Caco-2 (cell line): Measurements from ENCODE around the gene DYRK1B. TPM values are rescaled to one million over a fixed set of nuclear protein-coding genes. Genes with fewer than 3 reads are reported as not detected.

Source experiments
- BruUV-seq: library from RNA; stranded (reverse); fragments of 400-500 nt; replicated peaks from 2 replicates; lab custom pipeline; 2021; lab: Mats Ljungman, UMichigan
- CTCF ChIA-PET: fragments of 300-600 bp; sonication (Branson Sonifier 250); formaldehyde crosslinking; loops from one replicate; lab custom pipeline; 2022; ENCODE audit warnings: antibody characterized with exemption; lab: Charles Lee
- POLR2A ChIA-PET: fragments of 300-600 bp; sonication (Branson Sonifier 250); formaldehyde crosslinking; loops from one replicate; lab custom pipeline; 2022; ENCODE audit warnings: antibody characterized with exemption; lab: Charles Lee
- DNase-seq, 2 experiments: peaks; one replicate each; pipeline versions ENCODE4 v3.0.0 to v3.0.0-alpha.2; 2020 to 2022
- H3K27me3 ChIP-seq: replicated peaks from 2 replicates; pipeline ENCODE4 v1.6.0; 2011; ENCODE audit warnings: low read length; ENCODE audit not compliant: control insufficient read depth, insufficient read depth
- H3K36me3 ChIP-seq: 2 replicates; pipeline ENCODE4 v1.5.1; 2011; ENCODE audit warnings: low read length; ENCODE audit not compliant: control insufficient read depth, insufficient read depth
- H3K4me1 ChIP-seq: fragments of 250-450 bp; sonication (Bioruptor Pico); 2 replicates; pipeline ENCODE4 v1.5.1; 2020; ENCODE audit warnings: mild to moderate bottlenecking
- H3K4me3 ChIP-seq: 2 replicates; pipeline ENCODE4 v1.5.1; 2011; ENCODE audit warnings: low read depth, mild to moderate bottlenecking, control low read depth, low read length
- H3K9me3 ChIP-seq: fragments of 250-450 bp; sonication (Bioruptor Pico); 2 replicates; pipeline ENCODE4 v1.5.1; 2020; ENCODE audit warnings: mild to moderate bottlenecking, moderate library complexity
- H3K27ac Mint-ChIP-seq: one replicate; pipeline ENCODE4 v1.8.0; 2022; ENCODE audit warnings: mixed read lengths; ENCODE audit not compliant: unreplicated experiment
- H3K27me3 Mint-ChIP-seq: one replicate; pipeline ENCODE4 v1.8.0; 2022; ENCODE audit warnings: mixed read lengths; ENCODE audit not compliant: insufficient read depth, unreplicated experiment
- H3K36me3 Mint-ChIP-seq: one replicate; pipeline ENCODE4 v1.8.0; 2022; ENCODE audit warnings: mild to moderate bottlenecking, mixed read lengths; ENCODE audit not compliant: insufficient read depth, unreplicated experiment
- H3K4me1 Mint-ChIP-seq: one replicate; pipeline ENCODE4 v1.8.0; 2022; ENCODE audit warnings: low read depth, mixed read lengths; ENCODE audit not compliant: unreplicated experiment
- H3K4me3 Mint-ChIP-seq: one replicate; pipeline ENCODE4 v1.8.0; 2022; ENCODE audit warnings: mild to moderate bottlenecking, moderate library complexity, mixed read lengths; ENCODE audit not compliant: unreplicated experiment
- H3K9me3 Mint-ChIP-seq: one replicate; pipeline ENCODE4 v1.8.0; 2022; ENCODE audit warnings: mixed read lengths; ENCODE audit not compliant: unreplicated experiment
- CTCF ChIP-seq, 2 experiments: fragments of 200-600 bp in 1 of 2; IDR thresholded peaks; 1 replicate in 1 of 2; 2 replicates in 1 of 2; pipeline versions ENCODE4 v1.5.1 to v1.8.0; 2011 to 2022; ENCODE audit warnings: antibody characterized with exemption in 1 of 2, control low read depth in 1 of 2, inconsistent platforms in 1 of 2, low read depth in 1 of 2, low read length in 1 of 2, mild to moderate bottlenecking in 1 of 2, moderate library complexity in 1 of 2; ENCODE audit not compliant: insufficient read depth in 1 of 2, severe bottlenecking in 1 of 2, unreplicated experiment in 1 of 2
- intact Hi-C: fragments of 100-400 bp; cut with micrococcal nuclease; formaldehyde crosslinking; loops from one replicate; pipeline ENCODE4 v1.10.0; 2022; ENCODE audit not compliant: unreplicated experiment
- total RNA-seq: library from RNA; stranded (reverse); gene quantifications from 2 replicates; pipeline ENCODE4 v1.2.3, GENCODE V29; 2022

DYRK1B gene
- total RNA-seq, 1 experiment from 2014 or later: 5.4 TPM

- no peak overlapping the region for H3K4me3 ChIP-seq
- ChIA-PET CTCF (no interaction called here), POLR2A (no interaction called here)
- H3K4me1 ChIP-seq: no peaks in the 10 kb centered on the region
- peaks cover 5% of the 10 kb centered on the region for H3K36me3 ChIP-seq
- no TSS peak for BruUV-seq
- Mint-ChIP-seq H3K36me3 (peaks cover 56% of the 10 kb centered on the region), H3K4me3 (no peak overlapping the region), H3K27me3 (no peaks in the 10 kb centered on the region), H3K9me3 (no peaks in the 10 kb centered on the region), H3K4me1 (no peaks in the 10 kb centered on the region), H3K27ac (no peak overlapping the region)
- no peaks in the 10 kb centered on the region for H3K9me3 ChIP-seq
- no peaks in the 10 kb centered on the region for H3K27me3 ChIP-seq
- TF ChIP-seq CTCF (IDR thresholded peaks at IDR 0.05; ENCODE audit: insufficient read depth in 1 of 2, low read depth in 1 of 2, low read length in 1 of 2, severe bottlenecking in 1 of 2, unreplicated experiment in 1 of 2): no peak
- no peak for DNase-seq
- intact Hi-C loops: no loop called here
Observed at GRCh38 chr19:39831679-39832078, 2.3 kb downstream of the DYRK1B start.

DNA sequence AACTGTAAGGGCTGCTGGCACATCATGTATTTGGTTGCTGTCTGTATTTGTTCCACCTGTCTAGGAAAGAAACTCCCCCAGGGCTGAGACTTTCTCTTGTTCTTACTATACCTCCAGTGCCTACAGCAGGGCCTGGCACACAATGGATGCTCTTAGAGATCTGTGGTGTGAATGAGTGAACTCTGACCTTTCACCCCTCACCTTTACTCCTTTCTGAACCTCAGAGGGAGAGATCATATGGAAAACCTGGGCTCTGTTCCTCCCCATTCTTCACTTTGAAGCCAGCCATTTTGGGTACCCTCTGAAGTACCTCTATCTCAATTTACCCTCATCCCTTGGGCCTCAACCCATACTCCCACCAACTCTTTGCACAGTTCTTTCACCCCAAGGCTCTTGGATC, 3.1 kb downstream of the DYRK1B start:
- Histone ChIP-seq H3K27me3 (no peaks in the 10 kb centered on the region), H3K36me3 (peaks cover 7% of the 10 kb centered on the region), H3K4me1 (no peaks in the 10 kb centered on the region), H3K4me3 (no peak overlapping the region), H3K9me3 (no peaks in the 10 kb centered on the region)
- Mint-ChIP-seq H3K36me3 (peaks cover 55% of the 10 kb centered on the region), H3K4me1 (no peaks in the 10 kb centered on the region), H3K9me3 (no peaks in the 10 kb centered on the region), H3K27me3 (no peaks in the 10 kb centered on the region), H3K4me3 (no peak overlapping the region), H3K27ac (no peak overlapping the region)
- no TSS peak for BruUV-seq
- ChIA-PET CTCF (no interaction called here), POLR2A (no interaction called here)
- intact Hi-C loops: no loop called here
- DNase-seq: no peak
- no peak for TF ChIP-seq CTCF (IDR thresholded peaks at IDR 0.05; ENCODE audit: insufficient read depth in 1 of 2, low read depth in 1 of 2, low read length in 1 of 2, severe bottlenecking in 1 of 2, unreplicated experiment in 1 of 2)

DNA sequence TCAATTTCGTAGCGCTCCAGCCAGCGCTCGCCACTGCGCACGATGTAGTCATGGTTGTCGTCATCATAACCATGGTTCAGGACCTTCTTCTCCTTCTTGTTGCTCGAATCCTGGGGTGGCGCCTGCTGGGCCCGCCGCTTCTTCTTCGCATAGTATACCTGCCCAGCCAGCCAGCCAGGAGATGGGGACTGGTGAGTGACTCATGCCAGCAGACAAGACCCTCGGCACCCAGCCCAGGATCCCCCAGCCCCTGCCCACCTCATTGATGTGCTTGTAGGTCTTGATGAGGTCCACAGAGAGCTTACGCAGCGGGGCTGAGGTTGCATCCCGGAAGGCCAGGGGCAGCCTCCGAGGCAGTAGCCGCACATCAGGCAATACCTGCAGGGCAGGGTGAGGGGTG, 3.6 kb downstream of the DYRK1B start:
- H3K4me1 ChIP-seq: no peaks in the 10 kb centered on the region
- Mint-ChIP-seq H3K9me3 (no peaks in the 10 kb centered on the region), H3K4me1 (no peaks in the 10 kb centered on the region), H3K4me3 (no peak overlapping the region), H3K27ac (no peak overlapping the region), H3K27me3 (no peaks in the 10 kb centered on the region), H3K36me3 (peaks cover 53% of the 10 kb centered on the region)
- intact Hi-C loops: no loop called here
- no TSS peak for BruUV-seq
- H3K9me3 ChIP-seq: no peaks in the 10 kb centered on the region
- H3K27me3 ChIP-seq: no peaks in the 10 kb centered on the region
- ChIA-PET CTCF (no interaction called here), POLR2A (no interaction called here)
- TF ChIP-seq CTCF (IDR thresholded peaks at IDR 0.05; ENCODE audit: insufficient read depth in 1 of 2, low read depth in 1 of 2, low read length in 1 of 2, severe bottlenecking in 1 of 2, unreplicated experiment in 1 of 2): no peak
- H3K36me3 ChIP-seq: peaks cover 7% of the 10 kb centered on the region
- DNase-seq: no peak
- no peak overlapping the region for H3K4me3 ChIP-seq
